GM13977 (cell line): ENCODE results near the gene MSI2.

Experiments used
- DNase-seq: peaks from one replicate; pipeline ENCODE4 v3.0.0; 2012; ENCODE audit warnings: low spot score
- CTCF ChIP-seq: IDR thresholded peaks from 2 replicates; pipeline ENCODE4 v1.5.1; 2012; ENCODE audit warnings: mild to moderate bottlenecking, control low read depth; ENCODE audit not compliant: insufficient read depth; ENCODE audit errors: extremely low read depth, missing control alignments
- in situ Hi-C: fragments of 300-500 bp; cut with MboI; formaldehyde crosslinking; loops from one replicate; pipeline ENCODE4 v1.12.0; 2022; ENCODE audit warnings: low sequenced_read_pairs, low pct_unique_long_range_greater_than_20kb, mixed read lengths, inconsistent platforms; ENCODE audit not compliant: unreplicated experiment

Gene MSI2

GRCh38 chr17:57363580-57363979, 107.3 kb downstream of the MSI2 start:
- TF ChIP-seq CTCF, result no peak
- no peak for DNase-seq
- in situ Hi-C loops, result no loop called here

GRCh38 chr17:57363998-57364643, 107.8 kb downstream of the MSI2 start:
- no peak for TF ChIP-seq CTCF
- DNase-seq, result no peak
- in situ Hi-C loops, result no loop called here

- no peak for DNase-seq
- in situ Hi-C loops, result no loop called here
- no peak for TF ChIP-seq CTCF
Observed at GRCh38 chr17:57365420-57365819, 109.1 kb downstream of the MSI2 start.

GRCh38 chr17:57366177-57366557, 109.8 kb downstream of the MSI2 start:
- no peak for DNase-seq
- in situ Hi-C loops, result no loop called here
- TF ChIP-seq CTCF, result no peak

GRCh38 chr17:57366558-57367351, 110.4 kb downstream of the MSI2 start:
- in situ Hi-C loops, result no loop called here
- DNase-seq, result no peak
- TF ChIP-seq CTCF, result no peak

GRCh38 chr17:57368637-57369336, 112.5 kb downstream of the MSI2 start:
- peak; percentile 20 for TF ChIP-seq CTCF
- in situ Hi-C loops, result no loop called here
- DNase-seq, result no peak
